NCI-H1930 (cell line): ENCODE measurements around the gene RPL36AL.
"Not testable (repeated sequence)": the region's sequence is repeated elsewhere in the genome, so short reads cannot be mapped to it uniquely, and the experiment has no call there.

ENCODE experiments used
- DNase-seq, 2 experiments: peaks; one replicate each; lab custom pipeline; 2025; lab: John Stamatoyannopoulos, UW

RPL36AL gene

GRCh38 chr14:49619273-49619672 is 1.2 kb downstream of the RPL36AL start:
- DNase-seq, result not testable (repeated sequence)

DNA sequence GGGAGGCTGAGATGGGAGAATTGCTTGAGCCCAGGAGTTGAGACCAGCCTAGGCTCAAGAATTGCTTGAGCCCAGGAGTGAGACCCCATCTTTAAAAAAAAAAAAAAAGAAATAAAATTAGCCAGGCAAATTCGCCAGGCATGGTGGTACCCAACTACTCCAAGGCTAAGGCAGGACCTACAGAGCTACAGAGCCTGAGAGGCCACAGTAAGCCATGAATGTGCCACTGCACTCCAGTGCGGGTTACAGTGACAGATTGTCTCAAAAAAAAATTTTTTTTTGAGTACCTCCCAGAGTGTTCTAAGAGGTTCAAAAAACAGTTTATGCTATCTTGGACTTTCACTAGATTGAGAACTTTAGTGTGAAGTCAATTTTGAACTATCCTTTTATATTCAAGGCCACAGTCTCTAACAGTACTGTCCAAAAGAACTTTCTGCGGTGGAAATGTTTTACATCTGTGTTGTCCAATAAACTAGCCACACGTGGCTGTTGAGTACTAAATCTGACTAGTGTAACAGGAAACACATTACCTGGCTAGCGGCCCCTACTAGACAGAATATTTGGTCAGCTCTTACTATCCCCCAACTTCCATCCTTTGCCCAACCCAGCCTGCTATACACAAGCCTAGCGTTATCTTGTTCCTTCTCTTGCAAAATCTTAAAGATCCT is 2.4 kb downstream of the RPL36AL start:
- DNase-seq, result no peak

DNA sequence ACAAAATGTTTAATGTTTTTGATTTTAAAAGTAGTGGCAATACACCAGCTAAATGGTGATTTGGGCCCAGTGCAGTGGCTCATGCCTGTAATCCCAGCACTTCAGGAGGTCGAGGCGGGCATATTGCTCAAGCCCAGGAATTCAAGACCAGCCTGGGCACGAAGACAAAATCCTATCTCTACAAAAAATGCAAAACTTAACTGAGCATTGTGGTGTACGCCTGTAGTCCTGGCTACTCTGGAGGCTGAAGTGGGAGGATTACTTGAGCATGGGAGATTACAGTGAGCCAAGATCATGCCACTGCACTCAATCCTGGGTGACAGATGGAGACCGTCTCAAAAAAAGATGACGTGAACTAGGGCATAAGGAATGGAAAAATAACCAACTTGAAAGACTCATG is 4.7 kb downstream of the RPL36AL start:
- no peak for DNase-seq

GRCh38 chr14:49614196-49614595 is 6.2 kb downstream of the RPL36AL start:
- DNase-seq, result no peak

GRCh38 chr14:49612671-49613070 is 7.8 kb downstream of the RPL36AL start:
- no peak for DNase-seq

- no peak for DNase-seq
Observed at GRCh38 chr14:49612251-49612650, 8.2 kb downstream of the RPL36AL start.

GRCh38 chr14:49607583-49607982 is 12.8 kb downstream of the RPL36AL start:
- no peak for DNase-seq

- DNase-seq, result peak; percentile 71 to 76
Observed at GRCh38 chr14:49598485-49599300, 21.7 kb downstream of the RPL36AL start, which contains the start of gene LRR1. LRR1 (plus strand) TSS chr14:49598940; CDS start chr14:49599021, 81 bp downstream.

DNA sequence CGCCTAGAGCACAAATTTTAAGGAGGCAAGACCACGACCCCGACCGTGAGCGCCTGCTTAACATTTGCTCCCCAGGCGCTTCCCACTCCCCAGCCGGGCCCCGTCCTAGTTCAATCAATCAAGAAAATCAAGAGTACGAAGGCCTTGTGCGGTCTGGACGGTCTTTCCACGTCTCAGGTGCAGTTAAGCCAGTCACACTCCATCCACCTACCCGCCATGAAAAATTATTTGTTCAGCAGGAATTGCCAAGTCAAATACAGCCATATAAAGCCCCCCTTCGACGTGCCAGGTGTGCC is 22.3 kb downstream of the RPL36AL start:
- no peak for DNase-seq

GRCh38 chr14:49594347-49595091 is 25.9 kb downstream of the RPL36AL start:
- no peak for DNase-seq

GRCh38 chr14:49593016-49593415 is 27.4 kb downstream of the RPL36AL start:
- DNase-seq, result no peak

GRCh38 chr14:49589387-49589786 is 31.0 kb downstream of the RPL36AL start:
- no peak for DNase-seq

DNA sequence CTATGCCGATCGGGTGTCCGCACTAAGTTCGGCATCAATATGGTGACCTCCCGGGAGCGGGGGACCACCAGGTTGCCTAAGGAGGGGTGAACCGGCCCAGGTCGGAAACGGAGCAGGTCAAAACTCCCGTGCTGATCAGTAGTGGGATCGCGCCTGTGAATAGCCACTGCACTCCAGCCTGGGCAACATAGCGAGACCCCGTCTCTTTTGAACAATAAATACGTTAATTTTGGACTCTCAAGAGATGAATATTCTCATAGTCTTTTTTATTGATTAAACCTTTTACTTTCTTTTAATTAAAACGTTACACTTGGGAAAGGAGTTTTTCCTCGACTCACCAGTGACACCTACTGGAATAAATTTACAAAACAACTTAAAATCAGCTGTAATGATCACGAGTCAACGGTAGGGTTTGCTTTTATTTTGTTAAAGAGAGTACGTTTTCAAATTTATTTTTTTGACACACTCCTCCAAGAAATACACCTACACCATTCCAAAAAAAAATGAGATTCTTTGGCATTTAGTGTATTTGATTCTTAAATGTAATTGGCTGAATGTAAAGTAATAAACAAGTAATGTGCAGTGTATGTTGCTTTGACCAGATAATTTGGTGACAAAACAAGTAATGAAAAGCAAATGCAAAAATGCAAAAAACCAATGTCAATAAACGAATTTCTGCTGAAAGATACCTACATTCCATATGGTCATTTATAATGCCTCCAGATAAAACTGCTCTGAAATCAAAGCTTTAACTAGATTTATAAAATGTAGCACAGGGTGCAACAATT is 33.6 kb downstream of the RPL36AL start:
- DNase-seq, result peak; percentile 18 to 33

GRCh38 chr14:49585803-49586672 is 34.4 kb downstream of the RPL36AL start, which contains the start of gene RPS29:
RPS29 (minus strand) TSS chr14:49586380; CDS start chr14:49586346, 34 bp downstream.
- DNase-seq, result peak; percentile 95 to 98

DNA sequence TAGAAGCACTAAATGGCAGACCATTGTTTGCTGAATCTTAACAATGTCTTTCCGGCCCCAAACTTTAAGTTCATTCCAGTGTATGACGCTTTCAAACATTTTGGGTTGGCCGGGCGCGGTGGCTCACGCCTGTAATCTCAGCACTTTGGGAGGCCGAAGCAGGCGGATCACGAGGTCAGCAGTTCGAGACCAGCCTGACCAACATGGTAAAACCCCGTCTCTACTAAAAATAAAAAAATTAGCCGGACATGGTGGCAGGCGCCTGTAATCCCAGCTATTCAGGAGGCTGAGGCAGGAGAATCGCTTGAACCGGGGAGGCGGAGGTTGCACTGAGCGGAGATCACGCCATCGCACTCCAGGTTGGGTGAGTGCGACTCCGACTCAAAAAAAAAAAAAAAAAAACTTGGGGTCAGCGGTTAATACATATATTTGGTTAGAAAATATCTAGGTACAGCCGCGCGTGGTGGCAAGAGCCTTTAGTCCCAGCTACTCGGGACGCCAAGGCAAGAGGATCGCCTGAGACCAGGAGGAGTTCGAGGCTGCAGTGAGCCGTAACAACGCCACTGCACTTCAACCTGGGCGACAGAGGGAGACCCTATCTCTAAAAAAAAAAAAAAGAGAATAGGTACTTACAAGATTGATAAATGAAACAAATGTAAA is 35.3 kb downstream of the RPL36AL start:
- DNase-seq, result not testable (repeated sequence)

- DNase-seq, result no peak
Observed at GRCh38 chr14:49584058-49584457, 36.4 kb downstream of the RPL36AL start.

GRCh38 chr14:49583629-49584028 is 36.8 kb downstream of the RPL36AL start:
- no peak for DNase-seq

DNA sequence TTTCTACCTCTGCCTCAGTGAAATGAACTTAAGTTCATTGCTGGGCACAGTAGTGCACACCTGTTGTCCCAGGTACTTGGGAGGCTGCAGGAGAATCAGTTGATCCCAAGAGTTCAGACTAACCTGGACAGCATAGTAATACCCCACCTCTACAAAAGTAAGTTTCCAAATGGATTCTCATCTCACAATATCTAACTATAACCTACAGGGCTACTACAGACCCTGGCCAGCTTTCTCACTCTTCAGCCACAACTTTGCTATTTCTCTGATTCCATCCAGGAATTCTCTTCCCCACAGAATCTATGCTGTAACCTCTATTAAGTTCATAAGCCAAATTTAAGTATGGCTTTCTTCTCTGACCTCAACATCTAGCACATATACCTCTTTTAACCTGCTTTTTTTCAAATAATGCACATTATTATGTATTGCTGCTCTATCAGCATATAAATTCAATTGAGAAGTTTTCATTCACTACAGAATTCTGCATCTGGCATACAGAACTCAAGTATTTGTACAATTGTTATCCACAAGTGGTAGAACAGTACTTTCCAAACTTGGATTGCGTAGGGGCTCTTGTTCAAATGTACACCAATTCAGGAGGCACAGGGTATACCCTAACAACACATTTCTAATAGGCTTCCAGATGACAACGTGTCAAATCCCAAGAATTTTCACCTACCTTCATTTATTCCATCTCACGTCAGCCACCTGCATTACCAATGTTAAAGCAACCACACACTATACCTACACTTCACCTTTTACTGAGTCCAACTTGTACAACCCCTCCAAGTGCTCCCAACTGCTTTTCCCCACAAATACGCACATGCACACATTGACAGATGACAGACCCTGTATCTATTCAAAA is 38.1 kb downstream of the RPL36AL start:
- no peak for DNase-seq
